Astrocyte of the spinal cord (primary cell): Measurements from ENCODE around the gene TSPAN5.
"Not testable (repeated sequence)": the region's sequence is repeated elsewhere in the genome, so short reads cannot be mapped to it uniquely, and the experiment has no call there.

Source experiments
- DNase-seq: peaks from one replicate; pipeline ENCODE4 v3.0.0; 2011; ENCODE audit warnings: low read depth, low spot score
- H3K4me3 ChIP-seq: 2 replicates; pipeline ENCODE4 v1.5.1; 2011; ENCODE audit warnings: low read depth, mild to moderate bottlenecking, low read length, moderate library complexity
- in situ Hi-C: cut with HindIII; loops from 2 replicates; pipeline ENCODE4 v1.10.0; 2017; ENCODE audit warnings: low sequenced_read_pairs
- TF ChIP-seq, protein P1 (sequence below): IDR thresholded peaks from 2 replicates; pipeline ENCODE4 v1.5.1; 2012; ENCODE audit warnings: low read depth, mild to moderate bottlenecking, low read length, inconsistent platforms

Gene TSPAN5

DNA sequence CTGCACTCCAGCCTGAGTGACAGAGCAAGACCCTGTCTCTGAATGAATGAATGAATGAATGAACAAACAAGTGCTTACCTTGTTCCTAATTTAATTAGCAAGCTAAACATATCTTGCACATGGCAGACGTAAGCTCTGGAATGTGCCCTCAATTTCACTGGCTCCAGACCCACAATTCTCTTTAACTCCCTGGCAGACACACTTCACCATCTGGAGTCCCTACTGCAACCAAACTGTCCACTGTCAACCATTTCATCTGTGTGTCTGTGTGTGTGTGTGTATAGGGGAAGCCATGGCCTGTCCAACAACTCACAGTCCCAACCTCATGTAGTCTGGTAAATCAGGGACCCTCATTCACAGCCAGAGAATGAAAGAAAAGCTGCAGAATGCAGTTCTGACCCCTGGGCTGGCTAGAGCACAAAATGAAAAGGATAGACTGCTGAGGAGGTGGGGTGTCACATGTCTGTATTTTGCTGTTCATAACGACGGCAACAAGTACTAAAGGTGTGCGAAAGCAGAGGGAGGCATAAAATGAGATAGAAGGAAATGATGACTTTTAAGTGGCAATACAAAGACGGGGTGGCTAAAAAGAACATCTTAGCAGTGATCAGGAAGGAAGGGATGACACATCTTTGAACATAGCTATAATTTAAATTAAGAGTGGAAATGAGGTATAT is 114.1 kb downstream of the TSPAN5 start:
- TF ChIP-seq, protein P1, sequence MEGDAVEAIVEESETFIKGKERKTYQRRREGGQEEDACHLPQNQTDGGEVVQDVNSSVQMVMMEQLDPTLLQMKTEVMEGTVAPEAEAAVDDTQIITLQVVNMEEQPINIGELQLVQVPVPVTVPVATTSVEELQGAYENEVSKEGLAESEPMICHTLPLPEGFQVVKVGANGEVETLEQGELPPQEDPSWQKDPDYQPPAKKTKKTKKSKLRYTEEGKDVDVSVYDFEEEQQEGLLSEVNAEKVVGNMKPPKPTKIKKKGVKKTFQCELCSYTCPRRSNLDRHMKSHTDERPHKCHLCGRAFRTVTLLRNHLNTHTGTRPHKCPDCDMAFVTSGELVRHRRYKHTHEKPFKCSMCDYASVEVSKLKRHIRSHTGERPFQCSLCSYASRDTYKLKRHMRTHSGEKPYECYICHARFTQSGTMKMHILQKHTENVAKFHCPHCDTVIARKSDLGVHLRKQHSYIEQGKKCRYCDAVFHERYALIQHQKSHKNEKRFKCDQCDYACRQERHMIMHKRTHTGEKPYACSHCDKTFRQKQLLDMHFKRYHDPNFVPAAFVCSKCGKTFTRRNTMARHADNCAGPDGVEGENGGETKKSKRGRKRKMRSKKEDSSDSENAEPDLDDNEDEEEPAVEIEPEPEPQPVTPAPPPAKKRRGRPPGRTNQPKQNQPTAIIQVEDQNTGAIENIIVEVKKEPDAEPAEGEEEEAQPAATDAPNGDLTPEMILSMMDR, result no peak
- H3K4me3 ChIP-seq, result no peak overlapping the region
- in situ Hi-C loops, result no loop called here
- no peak for DNase-seq

DNA sequence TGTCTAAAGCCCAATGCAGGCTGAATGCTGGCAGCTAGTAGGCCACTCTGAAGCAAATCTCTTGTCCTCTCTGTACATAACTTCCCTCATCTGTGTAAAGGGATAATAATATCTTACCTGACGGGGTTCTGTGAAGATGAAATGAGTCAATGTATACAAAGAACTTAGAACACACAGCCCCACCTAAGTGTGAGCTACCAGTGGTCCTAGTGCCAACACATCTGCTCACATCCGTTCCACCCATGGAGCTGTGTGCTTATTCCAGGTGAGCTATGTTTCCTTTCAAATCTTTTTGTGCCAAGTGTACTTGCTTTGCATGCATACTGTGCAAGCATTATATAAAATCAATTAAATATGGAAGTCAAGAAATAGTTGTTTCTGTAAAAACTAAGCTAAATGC is 116.4 kb downstream of the TSPAN5 start:
- no peak for DNase-seq
- in situ Hi-C loops, result no loop called here
- H3K4me3 ChIP-seq, result no peak overlapping the region
- TF ChIP-seq, protein P1, result no peak

DNA sequence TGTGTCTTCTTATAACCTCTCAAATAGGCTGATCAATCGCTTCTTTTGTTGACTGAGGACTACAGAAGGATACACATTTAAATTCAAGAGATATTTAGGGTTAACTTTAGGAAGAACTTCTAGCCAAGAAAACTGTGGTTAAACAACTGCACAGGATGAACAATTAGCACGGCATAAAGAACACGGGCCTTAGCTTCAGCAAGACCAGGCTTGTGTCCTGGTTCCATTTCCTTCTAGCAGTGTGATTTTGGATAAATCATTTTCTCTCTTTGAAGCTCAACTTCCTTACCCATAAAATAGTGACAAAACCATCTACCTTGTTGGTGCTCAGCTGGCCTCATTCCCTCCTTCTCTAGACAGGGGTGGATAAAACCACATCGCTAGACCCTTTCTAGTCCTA is 117.6 kb downstream of the TSPAN5 start:
- TF ChIP-seq, protein P1, result no peak
- in situ Hi-C loops, result no loop called here
- no peak for DNase-seq
- no peak overlapping the region for H3K4me3 ChIP-seq

DNA sequence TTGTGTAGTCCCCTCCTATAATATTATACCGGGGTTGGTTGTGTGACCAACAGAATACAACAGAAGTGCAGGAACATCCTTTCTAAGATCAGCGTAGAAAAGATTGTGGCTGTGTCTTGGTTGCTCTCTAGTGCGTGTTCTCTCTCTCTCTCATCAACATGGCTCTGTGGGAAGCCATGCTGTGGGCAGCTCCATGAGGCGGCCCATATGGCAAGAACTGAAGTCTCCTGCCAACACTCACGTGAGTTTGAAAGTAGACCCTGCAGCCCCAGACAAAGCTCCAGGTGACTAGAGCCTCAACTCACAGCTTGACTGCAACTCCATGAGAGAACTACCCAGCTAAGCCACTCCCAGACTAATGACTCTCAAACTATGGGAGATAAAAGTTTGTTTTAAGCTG is 118.7 kb downstream of the TSPAN5 start:
- TF ChIP-seq, protein P1, result no peak
- in situ Hi-C loops, result no loop called here
- DNase-seq, result no peak
- H3K4me3 ChIP-seq, result no peak overlapping the region

DNA sequence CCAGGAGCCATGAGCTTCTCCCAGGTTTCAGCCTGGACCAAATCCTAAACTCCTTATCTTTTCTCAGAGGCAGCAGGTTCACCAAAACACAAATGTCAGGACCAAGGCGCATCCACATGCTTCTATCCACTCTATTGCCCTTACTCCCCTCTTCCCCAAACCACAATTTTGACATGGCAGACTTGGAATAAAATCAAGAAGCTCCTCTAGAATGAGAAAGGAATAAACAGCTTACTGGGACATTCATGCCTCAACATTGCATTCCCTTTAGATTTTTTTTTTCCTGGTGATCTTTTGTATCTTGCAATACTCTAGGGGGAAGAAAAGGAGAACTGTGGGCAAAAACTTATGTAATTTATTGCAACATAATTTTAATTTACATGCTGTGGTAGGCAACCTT is 119.1 kb downstream of the TSPAN5 start:
- in situ Hi-C loops, result no loop called here

DNA sequence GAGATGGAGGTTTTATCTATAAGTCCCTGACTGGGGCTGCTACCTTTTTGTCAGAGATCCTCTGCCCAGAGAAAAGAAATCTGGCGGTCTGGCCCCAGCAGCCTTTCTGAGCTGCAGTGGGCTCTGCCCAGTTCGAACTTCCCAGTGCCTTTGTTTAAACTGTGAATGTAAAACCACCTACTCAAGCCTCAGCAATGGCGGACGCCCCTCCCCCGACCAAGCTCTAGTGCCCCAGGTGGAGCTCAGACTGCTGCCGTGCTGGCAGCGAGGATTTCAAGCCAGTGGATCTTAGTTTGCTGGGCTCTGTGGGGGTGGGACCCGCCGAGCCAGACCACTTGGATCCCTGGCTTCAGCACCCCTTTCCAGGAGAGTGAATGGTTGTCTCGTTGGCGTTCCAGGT is 121.8 kb downstream of the TSPAN5 start:
- in situ Hi-C loops, result no loop called here
- DNase-seq, result no peak
- TF ChIP-seq, protein P1, result no peak
- no peak overlapping the region for H3K4me3 ChIP-seq

More for the DNA sequence above, 119.1 kb downstream of the TSPAN5 start:
- DNase-seq, result no peak
- H3K4me3 ChIP-seq, result no peak overlapping the region
- TF ChIP-seq, protein P1, result no peak

DNA sequence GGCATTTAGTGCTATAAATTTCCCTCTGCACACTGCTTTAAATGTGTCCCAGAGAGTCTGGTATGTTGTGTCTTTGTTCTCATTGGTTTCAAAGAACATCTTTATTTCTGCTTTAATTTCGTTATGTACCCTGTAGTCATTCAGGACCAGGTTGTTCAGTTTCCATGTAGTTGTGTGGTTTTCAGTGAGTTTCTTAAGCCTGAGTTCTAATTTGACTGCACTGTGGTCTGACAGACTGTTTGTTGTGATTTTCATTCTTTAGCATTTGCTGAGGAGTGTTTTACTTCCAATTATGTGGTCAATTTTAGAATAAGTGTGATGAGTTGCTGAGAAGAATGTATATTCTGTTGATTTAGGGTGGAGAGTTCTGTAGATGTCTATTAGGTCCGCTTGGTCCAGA is 124.3 kb downstream of the TSPAN5 start:
- in situ Hi-C loops, H3K4me3 ChIP-seq, DNase-seq: not testable (repeated sequence)
